ENCODE data around the gene GRIK1. TPM values are rescaled to one million over a fixed set of nuclear protein-coding genes. Genes with fewer than 3 reads are reported as not detected.

GRIK1 gene
- total RNA-seq, 1 donor, result not detected

- Histone ChIP-seq H3K4me3 (ENCODE audit: low read length) (no peak overlapping the region), H3K9me3 (ENCODE audit: low read depth, low read length) (no peaks in the 10 kb centered on the region), H3K4me1 (ENCODE audit: insufficient read depth, low read length) (peaks cover 34% of the 10 kb centered on the region), H3K27me3 (ENCODE audit: insufficient read depth, low read length) (no peaks in the 10 kb centered on the region)
Observed at GRCh38 chr21:29656504-29657239, 283.1 kb downstream of the GRIK1 start.

- Histone ChIP-seq H3K4me3 (ENCODE audit: low read length) (no peak overlapping the region), H3K27me3 (ENCODE audit: insufficient read depth, low read length) (no peaks in the 10 kb centered on the region), H3K9me3 (ENCODE audit: low read depth, low read length) (no peaks in the 10 kb centered on the region)
Observed at GRCh38 chr21:29655577-29655976, 284.2 kb downstream of the GRIK1 start.

DNA sequence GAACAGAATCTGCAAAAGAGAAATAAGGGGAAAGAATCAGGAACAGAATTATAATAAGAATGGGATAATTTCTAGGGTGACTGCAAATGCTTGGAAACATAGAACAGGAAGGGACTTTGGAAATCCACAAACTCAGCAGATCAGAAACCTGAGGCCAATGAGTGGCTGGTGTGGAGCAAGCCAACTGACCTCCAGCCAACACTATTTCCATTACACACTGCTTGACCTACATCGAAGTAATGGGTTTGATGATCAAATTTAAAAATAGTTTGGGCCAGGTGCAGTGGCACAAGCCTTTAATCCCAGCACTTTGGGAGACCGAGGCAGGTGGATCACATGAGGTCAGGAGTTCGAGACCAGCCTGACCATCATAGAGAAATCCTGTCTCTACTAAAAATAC is 284.9 kb downstream of the GRIK1 start:
- Histone ChIP-seq H3K4me3 (ENCODE audit: low read length) (no peak overlapping the region), H3K4me1 (ENCODE audit: insufficient read depth, low read length) (peaks cover 34% of the 10 kb centered on the region), H3K27me3 (ENCODE audit: insufficient read depth, low read length) (no peaks in the 10 kb centered on the region), H3K9me3 (ENCODE audit: low read depth, low read length) (no peaks in the 10 kb centered on the region)

More at GRCh38 chr21:29655577-29655976, 284.2 kb downstream of the GRIK1 start:
- H3K4me1 ChIP-seq (ENCODE audit: insufficient read depth, low read length), result peaks cover 34% of the 10 kb centered on the region

GRCh38 chr21:29654203-29654602 is 285.6 kb downstream of the GRIK1 start:
- peaks cover 34% of the 10 kb centered on the region for H3K4me1 ChIP-seq (ENCODE audit: insufficient read depth, low read length)
- no peaks in the 10 kb centered on the region for H3K27me3 ChIP-seq (ENCODE audit: insufficient read depth, low read length)
- H3K4me3 ChIP-seq (ENCODE audit: low read length), result no peak overlapping the region
- no peaks in the 10 kb centered on the region for H3K9me3 ChIP-seq (ENCODE audit: low read depth, low read length)

GRCh38 chr21:29650523-29651022 is 289.2 kb downstream of the GRIK1 start:
- peaks cover under 1% of the 10 kb centered on the region for H3K4me1 ChIP-seq (ENCODE audit: insufficient read depth, low read length)
- no peaks in the 10 kb centered on the region for H3K27me3 ChIP-seq (ENCODE audit: insufficient read depth, low read length)
- H3K4me3 ChIP-seq (ENCODE audit: low read length), result no peak overlapping the region
- no peaks in the 10 kb centered on the region for H3K9me3 ChIP-seq (ENCODE audit: low read depth, low read length)

- Histone ChIP-seq H3K4me3 (ENCODE audit: low read length) (no peak overlapping the region), H3K4me1 (ENCODE audit: insufficient read depth, low read length) (no peaks in the 10 kb centered on the region), H3K9me3 (ENCODE audit: low read depth, low read length) (no peaks in the 10 kb centered on the region), H3K27me3 (ENCODE audit: insufficient read depth, low read length) (no peaks in the 10 kb centered on the region)
Observed at GRCh38 chr21:29649406-29649814, 290.4 kb downstream of the GRIK1 start.

DNA sequence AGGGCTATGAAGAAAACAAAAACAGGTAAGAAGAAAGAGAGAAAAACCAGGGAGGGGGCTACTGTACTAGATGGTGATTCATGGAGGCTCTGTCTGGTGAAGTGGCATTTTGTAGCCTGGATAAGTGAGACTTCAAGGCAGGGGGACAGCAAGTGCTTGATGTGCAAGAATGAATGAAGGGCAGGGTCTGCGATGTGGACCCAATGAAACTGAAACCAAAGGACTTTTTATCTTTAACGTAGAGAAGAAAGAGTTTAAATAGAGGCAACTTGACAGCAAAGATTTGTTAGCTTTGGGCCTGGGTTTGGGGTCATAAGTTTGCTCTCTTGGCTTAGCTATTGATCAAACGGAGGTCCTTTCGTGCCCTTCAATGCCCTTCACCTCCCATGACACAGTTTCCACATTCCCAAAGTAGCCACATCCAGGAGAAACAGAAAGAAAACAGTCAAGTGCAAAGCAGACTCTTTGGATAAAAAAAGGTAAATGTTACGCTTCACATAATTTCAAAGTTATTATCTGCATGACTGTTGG is 291.0 kb downstream of the GRIK1 start:
- no peaks in the 10 kb centered on the region for H3K27me3 ChIP-seq (ENCODE audit: insufficient read depth, low read length)
- H3K9me3 ChIP-seq (ENCODE audit: low read depth, low read length), result no peaks in the 10 kb centered on the region
- H3K4me1 ChIP-seq (ENCODE audit: insufficient read depth, low read length), result no peaks in the 10 kb centered on the region
- no peak overlapping the region for H3K4me3 ChIP-seq (ENCODE audit: low read length)

DNA sequence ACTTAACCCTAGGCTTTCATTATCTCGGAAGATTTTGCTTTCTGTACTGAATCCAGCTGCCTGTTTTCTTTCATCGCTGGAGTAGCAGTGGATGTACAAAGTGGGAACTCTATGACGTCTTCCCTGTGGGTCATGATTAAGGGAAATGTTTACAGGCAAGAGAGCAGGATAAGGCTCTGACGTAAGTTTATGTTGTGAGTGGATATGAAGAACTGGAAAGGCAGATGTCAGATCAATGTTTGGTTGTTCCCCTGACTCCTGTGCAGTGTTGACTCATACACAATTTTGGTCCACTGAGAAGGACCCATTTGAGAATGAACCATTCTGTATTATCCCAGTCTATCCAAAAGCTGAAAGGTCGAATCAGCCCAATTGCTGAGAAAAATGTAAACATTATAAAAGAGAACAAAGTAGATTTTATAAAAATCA is 292.4 kb downstream of the GRIK1 start:
- H3K27me3 ChIP-seq (ENCODE audit: insufficient read depth, low read length), result no peaks in the 10 kb centered on the region
- no peaks in the 10 kb centered on the region for H3K9me3 ChIP-seq (ENCODE audit: low read depth, low read length)
- H3K4me1 ChIP-seq (ENCODE audit: insufficient read depth, low read length), result no peaks in the 10 kb centered on the region
- no peak overlapping the region for H3K4me3 ChIP-seq (ENCODE audit: low read length)

DNA sequence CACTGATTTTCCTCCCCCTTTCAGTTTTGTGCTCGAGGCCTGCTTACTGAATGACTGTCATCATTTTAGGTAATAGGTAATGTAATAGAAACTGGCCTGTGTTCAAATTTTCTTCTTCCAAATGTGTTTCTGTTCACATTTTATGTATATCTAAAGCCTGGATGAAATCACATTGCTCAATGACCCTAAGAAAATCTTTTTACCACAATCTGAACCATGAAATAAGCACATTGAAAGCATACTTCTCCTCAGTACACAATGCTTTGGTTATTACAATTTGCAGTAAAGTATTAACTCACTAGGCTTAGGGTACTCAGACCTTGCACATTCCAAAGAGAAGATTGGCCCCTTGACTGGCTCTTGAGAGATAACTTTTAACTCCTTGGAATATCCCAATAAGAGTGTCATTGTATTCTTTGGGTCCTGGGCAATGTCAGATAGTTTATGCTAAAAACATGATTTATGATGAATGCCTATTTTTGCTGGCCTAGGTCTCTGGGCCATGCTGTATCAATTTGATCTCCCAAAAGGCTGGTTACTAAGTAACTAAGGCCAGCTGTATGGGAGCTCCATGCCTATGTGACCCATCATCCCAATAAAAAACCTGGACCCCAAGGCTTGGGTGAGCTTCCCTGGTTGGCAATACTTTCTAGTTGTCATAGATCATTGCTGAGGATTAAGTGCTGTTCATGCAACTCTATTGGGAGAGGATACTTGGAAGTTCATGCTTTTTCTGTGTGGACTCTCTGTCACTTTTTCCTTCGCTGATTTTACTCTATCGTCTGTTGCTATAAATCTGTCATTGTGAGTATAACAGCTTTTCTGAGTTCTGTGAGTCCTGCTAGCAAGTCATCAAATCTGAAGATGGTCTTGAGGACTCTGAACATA is 293.9 kb downstream of the GRIK1 start:
- H3K4me3 ChIP-seq (ENCODE audit: low read length), result no peak overlapping the region
- no peaks in the 10 kb centered on the region for H3K27me3 ChIP-seq (ENCODE audit: insufficient read depth, low read length)
- no peaks in the 10 kb centered on the region for H3K9me3 ChIP-seq (ENCODE audit: low read depth, low read length)
- H3K4me1 ChIP-seq (ENCODE audit: insufficient read depth, low read length), result peaks cover 2% of the 10 kb centered on the region

DNA sequence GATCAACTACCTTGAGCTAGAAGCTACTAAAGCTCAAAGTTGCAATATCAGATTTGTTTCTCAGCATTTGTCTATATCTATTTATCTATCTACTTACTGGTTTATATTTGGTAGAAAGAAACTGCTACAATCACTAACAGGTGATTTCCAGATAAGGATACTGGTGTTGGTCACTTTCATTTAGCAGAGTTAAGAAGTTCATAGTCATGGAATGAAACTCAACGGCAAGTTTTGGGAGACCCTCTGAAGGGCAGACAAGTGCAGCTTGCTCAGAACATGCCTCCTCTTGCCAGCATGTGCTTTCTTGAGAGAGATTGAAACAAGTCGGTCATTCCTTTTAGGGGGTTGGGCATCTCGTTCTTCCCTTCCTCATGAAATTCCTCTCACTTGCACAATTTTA is 296.5 kb downstream of the GRIK1 start:
- Histone ChIP-seq H3K9me3 (ENCODE audit: low read depth, low read length) (peaks cover 1% of the 10 kb centered on the region), H3K4me1 (ENCODE audit: insufficient read depth, low read length) (peaks cover 24% of the 10 kb centered on the region), H3K27me3 (ENCODE audit: insufficient read depth, low read length) (no peaks in the 10 kb centered on the region), H3K4me3 (ENCODE audit: low read length) (no peak overlapping the region)

DNA sequence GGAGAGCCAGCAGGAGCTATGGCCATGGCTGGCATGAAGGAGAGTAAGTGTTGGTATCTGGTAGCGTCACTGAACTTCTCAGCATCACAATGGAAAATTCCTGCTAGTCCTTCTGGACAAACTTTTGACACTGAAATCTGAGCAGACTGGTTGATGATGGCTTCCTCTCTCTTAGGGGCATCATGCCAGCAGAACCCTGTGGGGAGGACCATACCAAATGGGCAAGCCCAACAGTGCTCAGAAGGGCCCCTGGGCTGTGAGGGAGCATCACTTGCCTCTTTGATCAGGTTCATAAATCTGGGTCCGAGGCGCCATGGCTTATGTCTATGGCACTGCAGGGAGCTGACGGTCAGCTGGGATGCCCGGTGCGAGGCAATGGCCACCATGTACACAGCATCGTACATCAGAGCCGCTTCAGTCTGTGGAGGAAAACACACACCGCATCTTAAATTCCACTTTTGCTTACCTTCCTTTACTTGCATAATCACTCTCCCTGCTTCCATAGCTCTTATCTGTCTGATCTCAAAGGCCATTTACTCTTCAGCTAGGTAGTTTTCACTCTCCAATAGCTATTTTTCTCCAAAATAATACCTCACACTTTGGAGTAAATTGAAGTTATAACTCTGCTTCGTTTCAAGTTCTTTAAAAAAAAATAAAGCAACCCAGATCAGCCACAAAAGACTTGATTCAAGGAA is 297.1 kb downstream of the GRIK1 start:
- no peaks in the 10 kb centered on the region for H3K27me3 ChIP-seq (ENCODE audit: insufficient read depth, low read length)
- peaks cover 7% of the 10 kb centered on the region for H3K9me3 ChIP-seq (ENCODE audit: low read depth, low read length)
- peaks cover 27% of the 10 kb centered on the region for H3K4me1 ChIP-seq (ENCODE audit: insufficient read depth, low read length)
- no peak overlapping the region for H3K4me3 ChIP-seq (ENCODE audit: low read length)

- H3K4me3 ChIP-seq (ENCODE audit: low read length), result no peak overlapping the region
- H3K27me3 ChIP-seq (ENCODE audit: insufficient read depth, low read length), result no peaks in the 10 kb centered on the region
- H3K4me1 ChIP-seq (ENCODE audit: insufficient read depth, low read length), result peaks cover 27% of the 10 kb centered on the region
- H3K9me3 ChIP-seq (ENCODE audit: low read depth, low read length), result peaks cover 10% of the 10 kb centered on the region
Observed at GRCh38 chr21:29641635-29642550, 297.9 kb downstream of the GRIK1 start.

GRCh38 chr21:29641001-29641634 is 298.7 kb downstream of the GRIK1 start:
- Histone ChIP-seq H3K4me1 (ENCODE audit: insufficient read depth, low read length) (peaks cover 27% of the 10 kb centered on the region), H3K9me3 (ENCODE audit: low read depth, low read length) (peaks cover 10% of the 10 kb centered on the region), H3K4me3 (ENCODE audit: low read length) (no peak overlapping the region), H3K27me3 (ENCODE audit: insufficient read depth, low read length) (no peaks in the 10 kb centered on the region)
